Renal cortical epithelial cell (primary cell): ENCODE measurements around the gene ITGB2. TPM values are rescaled to one million over a fixed set of nuclear protein-coding genes. Genes with fewer than 3 reads are reported as not detected.

Experiments
- DNase-seq: peaks from one replicate; pipeline ENCODE4 v3.0.0-alpha.2; 2011; ENCODE audit warnings: low read depth
- total RNA-seq: library from RNA; depleted of rRNA; stranded (reverse); fragments of >200 nt; gene quantifications from 2 replicates; pipeline ENCODE4 v1.2.3, GENCODE V29; 2014

The ITGB2 gene
- total RNA-seq, 1 donor from 2014 or later, result 8.8 TPM

- DNase-seq, result no peak
Observed at GRCh38 chr21:44867999-44868700, 52.5 kb downstream of the ITGB2 start.

- DNase-seq, result no peak
Observed at GRCh38 chr21:44867464-44867863, 53.2 kb downstream of the ITGB2 start.

DNA sequence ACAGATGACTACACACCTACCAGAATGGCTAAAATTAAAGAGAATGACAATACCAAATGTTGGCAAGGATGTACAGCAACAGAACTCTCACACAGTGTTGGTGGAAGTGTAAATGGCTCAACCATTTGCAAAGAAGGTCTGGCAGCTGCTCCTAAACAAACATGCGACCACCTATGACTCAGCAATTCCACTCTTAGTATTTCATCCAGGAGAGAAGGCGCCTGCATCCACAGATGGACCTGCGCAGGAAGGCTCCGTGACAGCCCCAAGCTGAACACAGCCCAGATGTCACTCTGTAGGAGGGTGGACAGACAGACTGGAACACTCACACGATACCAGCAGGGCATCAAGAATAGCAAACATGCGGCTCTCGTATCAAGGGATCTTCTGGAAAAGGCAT is 53.9 kb downstream of the ITGB2 start:
- DNase-seq, result peak; percentile 56

DNA sequence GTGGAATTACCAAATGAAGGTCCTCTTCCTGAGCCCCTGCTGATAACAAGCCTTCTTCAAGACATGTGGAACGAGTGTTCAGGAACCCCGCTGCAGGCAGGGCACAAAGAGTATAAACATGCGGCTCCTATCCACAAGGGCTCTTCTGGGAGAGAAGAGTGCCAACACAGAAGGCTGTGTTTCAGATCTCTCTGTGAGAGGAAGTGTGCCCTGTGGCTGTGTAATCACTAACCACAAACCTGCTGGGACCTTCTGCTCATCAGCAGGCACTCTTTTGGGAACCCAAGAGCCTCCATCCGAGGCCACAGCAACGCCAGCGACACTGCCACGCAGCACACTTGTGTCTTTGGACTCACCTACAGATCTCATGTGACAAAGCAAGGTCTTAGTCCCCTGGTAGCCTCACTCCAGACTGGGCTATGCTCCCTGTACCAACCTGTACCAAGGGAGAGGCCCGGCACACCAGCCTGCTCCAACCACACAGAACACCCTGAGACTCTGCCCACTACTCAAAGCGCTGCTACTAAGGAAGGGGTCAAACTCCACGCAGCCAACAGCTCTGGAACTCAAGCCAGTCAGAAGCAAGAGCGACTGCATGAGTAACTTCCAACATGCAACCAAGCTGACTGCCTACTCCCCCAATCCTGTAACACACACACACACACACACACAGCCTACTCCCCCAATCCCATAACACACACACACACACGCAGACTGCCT is 55.0 kb downstream of the ITGB2 start:
- peak; percentile 60 for DNase-seq

- DNase-seq, result no peak
Observed at GRCh38 chr21:44862869-44863685, 57.6 kb downstream of the ITGB2 start.

DNA sequence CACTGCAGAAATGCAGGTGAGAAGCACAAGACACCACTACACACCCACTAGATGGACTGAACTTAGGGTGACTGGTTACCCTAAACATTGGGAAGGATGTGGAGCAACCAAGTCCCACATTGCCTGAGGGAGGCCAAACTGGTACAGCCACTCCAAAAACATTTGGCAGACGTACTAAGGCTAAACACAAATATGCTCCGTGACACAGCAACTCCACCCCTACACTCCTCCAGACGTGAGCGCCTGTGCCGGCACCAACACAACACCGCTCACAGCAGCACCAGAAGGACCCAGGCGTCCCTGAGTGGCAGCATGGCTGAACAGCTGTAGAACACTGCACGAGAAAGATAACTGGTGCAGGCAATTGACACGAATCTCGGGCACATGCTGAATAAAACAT is 61.9 kb downstream of the ITGB2 start:
- no peak for DNase-seq

- DNase-seq, result no peak
Observed at GRCh38 chr21:44858291-44858690, 62.4 kb downstream of the ITGB2 start.

GRCh38 chr21:44857127-44857892 is 63.4 kb downstream of the ITGB2 start:
- no peak for DNase-seq

- no peak for DNase-seq
Observed at GRCh38 chr21:44856131-44856530, 64.6 kb downstream of the ITGB2 start.

DNA sequence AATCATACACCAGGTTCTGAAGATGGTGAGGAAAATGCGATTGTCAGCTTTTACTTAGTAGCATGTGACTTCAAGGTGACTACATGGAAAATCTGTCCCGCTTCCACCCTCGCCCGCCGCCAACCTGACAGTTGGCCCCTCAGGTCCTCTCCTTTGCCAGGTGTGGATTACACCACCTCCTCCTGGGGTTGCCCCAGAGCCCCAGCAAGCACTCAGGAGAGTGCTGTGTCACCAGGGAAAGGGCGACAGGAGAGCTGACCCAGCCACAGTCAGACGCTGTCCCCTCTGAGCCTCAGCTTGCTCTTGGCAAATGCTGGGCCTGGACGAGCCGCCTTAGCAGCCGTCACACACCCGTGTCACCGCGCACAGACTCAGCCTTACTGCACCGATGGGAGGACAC is 65.1 kb downstream of the ITGB2 start:
- DNase-seq, result no peak

- no peak for DNase-seq
Observed at GRCh38 chr21:44854664-44855446, 65.8 kb downstream of the ITGB2 start.

GRCh38 chr21:44854391-44854663 is 66.4 kb downstream of the ITGB2 start:
- DNase-seq, result no peak

DNA sequence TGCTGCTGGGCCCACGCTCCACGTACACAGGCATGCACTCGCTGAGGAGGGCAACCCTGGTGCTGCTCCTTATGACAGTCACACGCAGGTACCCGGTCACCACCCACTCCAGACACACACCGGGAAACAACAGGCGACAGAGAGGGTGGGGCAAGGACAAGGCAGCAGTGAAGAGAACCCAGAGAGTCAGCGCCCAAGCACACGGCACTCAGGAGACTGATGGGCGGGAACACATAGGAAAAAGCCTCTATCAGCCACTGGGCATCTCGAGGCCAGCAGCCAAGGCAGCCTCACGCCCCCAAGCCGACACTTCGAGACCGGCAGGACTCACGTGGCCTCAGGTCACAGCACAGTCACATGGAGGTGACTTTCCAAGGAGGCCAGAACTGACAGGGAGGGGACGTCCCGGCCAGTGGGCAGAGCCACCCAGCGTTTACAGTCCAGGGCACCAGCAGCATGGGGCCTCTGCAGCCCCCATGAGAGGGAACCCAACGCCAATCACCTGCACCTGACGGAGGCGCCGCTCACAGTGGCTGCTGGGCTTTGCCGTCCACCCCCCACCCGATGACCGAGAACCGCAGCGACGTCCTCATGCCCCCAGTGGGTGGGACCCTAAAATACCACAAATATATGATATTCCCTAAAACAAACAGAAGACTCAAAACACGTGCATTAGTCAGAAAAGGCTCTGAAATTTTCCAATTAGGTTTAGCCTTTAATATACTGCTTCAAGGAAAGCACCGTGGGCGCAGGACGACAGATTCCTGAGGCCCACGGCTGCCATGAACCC is 66.9 kb downstream of the ITGB2 start:
- no peak for DNase-seq

GRCh38 chr21:44850905-44851657 is 69.6 kb downstream of the ITGB2 start:
- no peak for DNase-seq

- DNase-seq, result no peak
Observed at GRCh38 chr21:44850208-44850800, 70.4 kb downstream of the ITGB2 start.

DNA sequence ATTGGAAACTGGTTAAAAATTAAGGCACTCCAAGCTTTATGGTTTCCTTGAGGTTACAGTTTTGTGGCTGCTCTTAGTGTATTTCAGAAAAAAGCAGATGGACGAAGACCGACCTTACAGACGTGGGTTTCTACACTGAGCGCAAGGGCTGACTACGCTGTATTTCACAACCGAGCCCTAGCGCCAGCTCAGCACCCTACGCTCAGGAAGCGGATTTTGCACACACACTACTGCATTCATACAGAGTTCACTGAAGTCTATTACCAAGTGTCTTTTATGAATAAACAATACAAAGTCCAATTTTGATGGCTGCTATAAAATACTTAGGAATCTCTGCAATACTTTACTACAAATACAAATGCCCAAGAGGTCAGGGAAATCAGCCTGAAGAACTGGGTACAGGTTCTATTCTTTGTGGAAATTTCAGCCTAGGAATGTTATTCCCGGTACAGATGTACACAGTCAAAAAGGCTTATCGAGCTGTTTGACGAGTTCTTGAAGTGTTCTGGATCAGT is 71.0 kb downstream of the ITGB2 start:
- DNase-seq, result no peak

- DNase-seq, result no peak
Observed at GRCh38 chr21:44848821-44849521, 71.7 kb downstream of the ITGB2 start.

DNA sequence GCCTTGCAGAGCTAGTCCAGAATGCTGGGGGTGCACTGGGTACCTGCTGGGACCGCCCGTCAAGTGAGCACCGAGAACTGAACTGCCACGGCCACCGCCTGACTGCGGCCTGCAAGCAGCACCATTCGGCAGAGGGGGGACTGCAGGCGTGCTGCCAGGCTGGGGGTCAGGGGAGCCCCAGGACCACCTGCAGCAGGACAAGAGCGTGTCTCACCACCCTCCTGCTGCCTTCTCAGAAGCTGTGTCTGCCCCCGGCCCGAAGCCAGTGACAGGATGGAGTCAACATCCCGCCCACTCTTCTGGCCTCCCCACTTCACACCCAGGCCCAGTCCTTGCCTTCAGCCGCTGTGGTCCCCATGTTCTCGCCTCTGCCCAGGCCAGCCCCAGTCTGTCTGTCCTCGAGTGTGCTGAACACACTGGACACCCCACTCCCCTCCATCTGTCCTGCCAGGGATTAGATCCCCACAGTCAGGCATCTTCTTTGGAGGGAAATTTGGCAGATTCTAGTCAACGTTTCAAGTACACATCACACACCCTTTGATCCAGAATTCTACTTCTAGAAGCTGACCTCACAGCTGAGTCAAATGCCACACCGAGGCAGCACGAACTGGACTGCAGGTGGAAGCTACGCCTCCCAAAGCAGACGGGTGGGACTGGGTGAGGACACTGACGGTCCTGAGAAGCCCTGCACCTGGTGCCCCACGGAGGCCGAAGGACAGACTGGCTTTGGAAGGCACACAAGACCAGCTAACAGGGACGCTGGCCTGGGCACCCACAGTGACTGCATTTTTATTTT is 73.2 kb downstream of the ITGB2 start:
- DNase-seq, result no peak
